ENCODE measurements around the gene ITGB4. TPM values are rescaled to one million over a fixed set of nuclear protein-coding genes. Genes with fewer than 3 reads are reported as not detected.
A peak's percentile ranks its signal among the peaks of the same experiment; 100 is the strongest.
"Not testable (repeated sequence)": the region's sequence is repeated elsewhere in the genome, so short reads cannot be mapped to it uniquely, and the experiment has no call there.

Gene ITGB4
- total RNA-seq, 1 donor from 2014 or later: 9.7 TPM

DNA sequence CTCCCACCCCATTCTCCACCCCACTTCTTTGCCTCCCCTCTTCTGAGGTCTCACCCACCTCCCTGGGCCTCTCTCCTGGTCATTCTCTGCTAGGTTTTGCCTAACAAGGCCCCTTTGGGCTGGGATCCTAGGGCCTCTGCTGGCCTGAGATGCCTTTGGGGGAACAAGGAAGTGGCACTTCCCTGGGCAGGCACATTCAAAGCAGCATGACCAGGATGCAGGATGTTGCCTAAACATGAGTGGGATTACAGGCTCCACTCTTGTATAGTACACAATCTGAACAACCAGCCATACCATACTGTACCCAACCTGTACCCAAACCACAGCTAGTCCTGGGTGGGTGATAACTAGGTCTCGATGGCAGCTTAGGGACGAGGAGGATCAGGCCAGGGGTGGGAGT is 34.7 kb downstream of the ITGB4 start:
- TF ChIP-seq, protein P1, sequence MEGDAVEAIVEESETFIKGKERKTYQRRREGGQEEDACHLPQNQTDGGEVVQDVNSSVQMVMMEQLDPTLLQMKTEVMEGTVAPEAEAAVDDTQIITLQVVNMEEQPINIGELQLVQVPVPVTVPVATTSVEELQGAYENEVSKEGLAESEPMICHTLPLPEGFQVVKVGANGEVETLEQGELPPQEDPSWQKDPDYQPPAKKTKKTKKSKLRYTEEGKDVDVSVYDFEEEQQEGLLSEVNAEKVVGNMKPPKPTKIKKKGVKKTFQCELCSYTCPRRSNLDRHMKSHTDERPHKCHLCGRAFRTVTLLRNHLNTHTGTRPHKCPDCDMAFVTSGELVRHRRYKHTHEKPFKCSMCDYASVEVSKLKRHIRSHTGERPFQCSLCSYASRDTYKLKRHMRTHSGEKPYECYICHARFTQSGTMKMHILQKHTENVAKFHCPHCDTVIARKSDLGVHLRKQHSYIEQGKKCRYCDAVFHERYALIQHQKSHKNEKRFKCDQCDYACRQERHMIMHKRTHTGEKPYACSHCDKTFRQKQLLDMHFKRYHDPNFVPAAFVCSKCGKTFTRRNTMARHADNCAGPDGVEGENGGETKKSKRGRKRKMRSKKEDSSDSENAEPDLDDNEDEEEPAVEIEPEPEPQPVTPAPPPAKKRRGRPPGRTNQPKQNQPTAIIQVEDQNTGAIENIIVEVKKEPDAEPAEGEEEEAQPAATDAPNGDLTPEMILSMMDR (IDR thresholded peaks at IDR 0.05; ENCODE audit: unreplicated experiment): no peak
- H3K36me3 Mint-ChIP-seq (ENCODE audit: insufficient read depth): no peaks in the 10 kb centered on the region
- no peak overlapping the region for H3K4me3 Mint-ChIP-seq (ENCODE audit: low read depth)
- no peak overlapping the region for H3K27ac Mint-ChIP-seq
- H3K4me1 Mint-ChIP-seq (ENCODE audit: low read depth): peaks cover 3% of the 10 kb centered on the region
- no peak for DNase-seq (ENCODE audit: low spot score, unreplicated experiment)
- H3K9me3 Mint-ChIP-seq (ENCODE audit: low read depth): no peaks in the 10 kb centered on the region
- peaks cover 7% of the 10 kb centered on the region for H3K27me3 Mint-ChIP-seq

DNA sequence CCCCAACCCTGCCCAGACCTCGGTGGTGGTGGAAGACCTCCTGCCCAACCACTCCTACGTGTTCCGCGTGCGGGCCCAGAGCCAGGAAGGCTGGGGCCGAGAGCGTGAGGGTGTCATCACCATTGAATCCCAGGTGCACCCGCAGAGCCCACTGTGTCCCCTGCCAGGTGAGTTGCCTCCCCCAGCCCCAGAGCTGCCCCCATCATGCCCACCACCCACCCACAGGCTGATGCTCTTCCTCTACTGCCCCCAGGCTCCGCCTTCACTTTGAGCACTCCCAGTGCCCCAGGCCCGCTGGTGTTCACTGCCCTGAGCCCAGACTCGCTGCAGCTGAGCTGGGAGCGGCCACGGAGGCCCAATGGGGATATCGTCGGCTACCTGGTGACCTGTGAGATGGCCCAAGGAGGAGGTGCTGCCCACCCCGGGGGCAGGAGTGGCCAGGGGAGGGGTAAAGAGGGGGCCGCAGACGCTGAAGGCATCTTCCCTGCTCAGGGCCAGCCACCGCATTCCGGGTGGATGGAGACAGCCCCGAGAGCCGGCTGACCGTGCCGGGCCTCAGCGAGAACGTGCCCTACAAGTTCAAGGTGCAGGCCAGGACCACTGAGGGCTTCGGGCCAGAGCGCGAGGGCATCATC is 35.3 kb downstream of the ITGB4 start:
- Mint-ChIP-seq H3K4me1 (ENCODE audit: low read depth) (peaks cover 3% of the 10 kb centered on the region), H3K27ac (no peak overlapping the region), H3K9me3 (ENCODE audit: low read depth) (no peaks in the 10 kb centered on the region), H3K27me3 (peaks cover 4% of the 10 kb centered on the region), H3K36me3 (ENCODE audit: insufficient read depth) (no peaks in the 10 kb centered on the region), H3K4me3 (ENCODE audit: low read depth) (no peak overlapping the region)
- DNase-seq (ENCODE audit: low spot score, unreplicated experiment): no peak
- TF ChIP-seq, protein P1 (IDR thresholded peaks at IDR 0.05; ENCODE audit: unreplicated experiment): no peak

DNA sequence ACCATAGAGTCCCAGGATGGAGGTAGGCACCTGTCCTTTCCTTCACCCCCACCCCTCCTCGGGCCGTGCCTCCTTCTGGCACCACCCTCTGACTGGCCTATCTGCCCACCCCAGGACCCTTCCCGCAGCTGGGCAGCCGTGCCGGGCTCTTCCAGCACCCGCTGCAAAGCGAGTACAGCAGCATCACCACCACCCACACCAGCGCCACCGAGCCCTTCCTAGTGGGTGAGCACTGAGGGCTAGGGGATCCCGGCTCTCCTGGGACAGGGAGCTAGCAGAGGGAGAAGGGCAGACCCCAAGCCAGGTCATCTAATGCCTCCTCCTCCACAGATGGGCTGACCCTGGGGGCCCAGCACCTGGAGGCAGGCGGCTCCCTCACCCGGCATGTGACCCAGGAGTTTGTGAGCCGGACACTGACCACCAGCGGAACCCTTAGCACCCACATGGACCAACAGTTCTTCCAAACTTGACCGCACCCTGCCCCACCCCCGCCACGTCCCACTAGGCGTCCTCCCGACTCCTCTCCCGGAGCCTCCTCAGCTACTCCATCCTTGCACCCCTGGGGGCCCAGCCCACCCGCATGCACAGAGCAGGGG is 35.9 kb downstream of the ITGB4 start:
- no peaks in the 10 kb centered on the region for H3K36me3 Mint-ChIP-seq (ENCODE audit: insufficient read depth)
- TF ChIP-seq, protein P1 (IDR thresholded peaks at IDR 0.05; ENCODE audit: unreplicated experiment): no peak
- peaks cover 3% of the 10 kb centered on the region for H3K4me1 Mint-ChIP-seq (ENCODE audit: low read depth)
- no peak overlapping the region for H3K4me3 Mint-ChIP-seq (ENCODE audit: low read depth)
- peaks cover 4% of the 10 kb centered on the region for H3K27me3 Mint-ChIP-seq
- no peaks in the 10 kb centered on the region for H3K9me3 Mint-ChIP-seq (ENCODE audit: low read depth)
- no peak overlapping the region for H3K27ac Mint-ChIP-seq
- DNase-seq (ENCODE audit: low spot score, unreplicated experiment): no peak

DNA sequence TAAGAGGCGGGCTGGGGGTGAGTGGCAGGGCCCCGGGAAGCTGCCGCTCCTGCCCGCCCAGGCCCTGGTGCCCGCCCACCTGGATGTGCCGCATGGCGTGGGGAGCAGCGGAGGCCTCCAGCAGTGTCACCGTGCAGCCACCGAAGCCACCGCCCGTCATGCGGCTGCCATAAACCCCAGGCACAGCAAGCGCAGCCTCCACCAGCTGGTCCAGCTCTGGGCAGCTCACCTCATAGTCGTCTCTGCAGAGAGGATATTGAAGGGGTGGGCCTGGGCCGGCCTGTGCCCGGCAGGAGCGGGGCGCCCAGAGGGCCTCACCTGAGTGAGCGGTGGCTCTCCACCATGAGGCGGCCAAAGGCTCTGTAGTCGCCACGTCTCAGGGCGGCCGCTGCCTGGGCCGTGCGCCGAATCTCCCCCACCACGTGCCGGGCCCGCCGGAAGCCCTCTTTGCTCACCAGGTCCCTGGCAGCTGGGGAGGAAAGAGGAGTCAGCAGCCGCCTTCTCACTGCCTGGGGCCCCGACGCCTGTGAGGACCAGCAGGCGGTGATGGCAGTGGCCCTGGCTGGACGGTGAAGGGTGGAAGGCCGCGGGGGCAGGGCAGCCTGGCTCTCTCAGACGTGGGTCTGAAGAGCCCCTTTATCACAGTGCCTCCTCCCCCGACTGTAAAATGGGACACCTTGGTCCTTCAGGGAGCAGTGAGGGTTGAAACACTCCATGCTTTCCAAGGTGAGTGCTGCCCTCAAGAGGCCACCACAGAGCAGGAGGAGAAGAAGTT is 37.1 kb downstream of the ITGB4 start:
- TF ChIP-seq, protein P1 (IDR thresholded peaks at IDR 0.05; ENCODE audit: unreplicated experiment): peak; percentile 19
- Mint-ChIP-seq H3K36me3 (ENCODE audit: insufficient read depth) (no peaks in the 10 kb centered on the region), H3K4me1 (ENCODE audit: low read depth) (peaks cover 3% of the 10 kb centered on the region), H3K4me3 (ENCODE audit: low read depth) (no peak overlapping the region), H3K9me3 (ENCODE audit: low read depth) (no peaks in the 10 kb centered on the region), H3K27me3 (peaks cover 10% of the 10 kb centered on the region), H3K27ac (no peak overlapping the region)
- DNase-seq (ENCODE audit: low spot score, unreplicated experiment): no peak

DNA sequence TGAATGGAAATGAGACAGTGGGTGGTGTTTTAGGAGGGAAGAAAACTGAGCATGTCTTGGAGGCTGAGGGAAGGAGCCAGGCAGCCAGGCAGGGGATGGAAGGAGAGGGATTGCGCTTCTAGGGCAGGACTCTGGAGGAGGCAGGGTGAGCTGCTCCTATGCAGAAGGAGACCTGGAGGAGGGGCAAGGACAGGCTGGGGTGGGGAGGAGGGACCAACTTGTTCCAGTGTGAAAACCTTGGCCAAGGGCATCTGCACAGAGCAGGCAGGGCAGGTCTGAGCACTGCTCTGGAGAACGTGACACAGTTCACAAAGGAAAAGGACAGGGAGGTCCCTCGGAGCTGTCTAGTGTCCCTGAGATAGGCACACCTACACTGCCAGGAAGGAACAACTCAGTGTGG is 38.2 kb downstream of the ITGB4 start:
- H3K36me3 Mint-ChIP-seq (ENCODE audit: insufficient read depth): no peaks in the 10 kb centered on the region
- TF ChIP-seq, protein P1 (IDR thresholded peaks at IDR 0.05; ENCODE audit: unreplicated experiment): no peak
- H3K27ac Mint-ChIP-seq: peak overlapping the region; percentile 13

DNA sequence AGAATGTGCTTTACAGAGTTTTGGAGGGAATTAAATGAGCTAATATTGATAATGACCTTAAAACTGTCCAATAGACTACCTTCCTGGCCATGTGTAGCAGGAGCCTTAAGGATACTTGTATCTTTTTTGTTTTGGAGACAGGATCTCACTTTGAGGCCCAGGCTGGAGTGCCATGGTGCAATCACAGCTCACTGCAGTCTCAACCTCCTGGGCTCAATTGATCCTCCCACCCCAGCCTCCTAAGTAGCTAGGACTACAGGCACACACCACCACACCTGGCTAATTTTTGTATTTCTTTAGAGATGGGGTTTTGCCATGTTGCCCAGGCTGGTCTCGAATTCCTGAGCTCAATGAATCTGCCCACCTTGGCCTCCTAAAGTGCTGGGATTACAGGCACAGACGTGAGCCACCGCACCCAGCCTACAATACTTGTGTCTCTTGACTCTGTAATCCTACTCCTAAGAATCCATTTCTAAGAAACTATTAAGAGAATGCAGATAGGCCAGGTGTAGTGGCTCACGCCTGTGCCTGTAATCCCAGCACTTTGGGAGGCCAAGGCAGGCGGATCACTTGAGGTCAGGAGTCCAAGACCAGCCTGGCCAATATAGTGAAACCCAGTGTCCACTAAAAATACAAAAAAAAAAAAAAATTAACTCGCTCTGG is 38.9 kb downstream of the ITGB4 start:
- H3K4me1 Mint-ChIP-seq (ENCODE audit: low read depth); H3K9me3 Mint-ChIP-seq (ENCODE audit: low read depth); DNase-seq (ENCODE audit: low spot score, unreplicated experiment); H3K4me3 Mint-ChIP-seq (ENCODE audit: low read depth); H3K27me3 Mint-ChIP-seq; H3K36me3 Mint-ChIP-seq (ENCODE audit: insufficient read depth); H3K27ac Mint-ChIP-seq: not testable (repeated sequence)

More for the DNA sequence above, 38.2 kb downstream of the ITGB4 start:
- peaks cover 10% of the 10 kb centered on the region for H3K27me3 Mint-ChIP-seq
- no peaks in the 10 kb centered on the region for H3K9me3 Mint-ChIP-seq (ENCODE audit: low read depth)
- DNase-seq (ENCODE audit: low spot score, unreplicated experiment): no peak
- no peak overlapping the region for H3K4me3 Mint-ChIP-seq (ENCODE audit: low read depth)
- H3K4me1 Mint-ChIP-seq (ENCODE audit: low read depth): peaks cover 6% of the 10 kb centered on the region

All from progenitor cell of endocrine pancreas (in vitro differentiated cells).